IMR-90 (cell line): ENCODE measurements around the gene CAPS.

ENCODE experiments used
- CTCF ChIP-seq: conservative IDR thresholded peaks from 2 replicates; pipeline ENCODE4 v1.5.1; 2012; ENCODE audit warnings: mild to moderate bottlenecking, low read depth, low read length, improper control_type of control experiment
- MAZ ChIP-seq: IDR thresholded peaks from 2 replicates; pipeline ENCODE4 v1.6.1; 2012; ENCODE audit warnings: low read depth, mild to moderate bottlenecking, low read length, improper control_type of control experiment, moderate library complexity, borderline replicate concordance
- RCOR1 ChIP-seq: IDR thresholded peaks from 2 replicates; pipeline ENCODE4 v1.6.1; 2012; ENCODE audit warnings: mild to moderate bottlenecking, low read length, improper control_type of control experiment; ENCODE audit not compliant: insufficient replicate concordance
- SMC3 ChIP-seq: fragments of 150-350 bp; IDR thresholded peaks from 2 replicates; pipeline ENCODE4 v1.6.1; 2016; ENCODE audit warnings: low read depth, mild to moderate bottlenecking, antibody characterized with exemption, low read length, moderate library complexity
- TF ChIP-seq, protein P1 (sequence below): fragments of 150-350 bp; IDR thresholded peaks from 2 replicates; pipeline ENCODE4 v1.6.1; 2016; ENCODE audit warnings: low read depth, mild to moderate bottlenecking, low read length, moderate library complexity, borderline replicate concordance

GRCh38 chr19:5865772-5866171, 48.3 kb upstream of the CAPS start:
- TF ChIP-seq RCOR1 = no peak
- TF ChIP-seq CTCF = no peak
- TF ChIP-seq, protein P1, sequence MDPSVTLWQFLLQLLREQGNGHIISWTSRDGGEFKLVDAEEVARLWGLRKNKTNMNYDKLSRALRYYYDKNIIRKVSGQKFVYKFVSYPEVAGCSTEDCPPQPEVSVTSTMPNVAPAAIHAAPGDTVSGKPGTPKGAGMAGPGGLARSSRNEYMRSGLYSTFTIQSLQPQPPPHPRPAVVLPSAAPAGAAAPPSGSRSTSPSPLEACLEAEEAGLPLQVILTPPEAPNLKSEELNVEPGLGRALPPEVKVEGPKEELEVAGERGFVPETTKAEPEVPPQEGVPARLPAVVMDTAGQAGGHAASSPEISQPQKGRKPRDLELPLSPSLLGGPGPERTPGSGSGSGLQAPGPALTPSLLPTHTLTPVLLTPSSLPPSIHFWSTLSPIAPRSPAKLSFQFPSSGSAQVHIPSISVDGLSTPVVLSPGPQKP = no peak
- no peak for TF ChIP-seq SMC3
- TF ChIP-seq MAZ = no peak
